Measurements from ENCODE around the gene FAM81A. TPM values are rescaled to one million over a fixed set of nuclear protein-coding genes. Genes with fewer than 3 reads are reported as not detected.
"Not testable (repeated sequence)": the region's sequence is repeated elsewhere in the genome, so short reads cannot be mapped to it uniquely, and the experiment has no call there.

FAM81A gene
- total RNA-seq, 6 experiments from 2014 or later, result 0.18 TPM; not detected in 5

- intact Hi-C loops (cut with DNase I), result no loop called here
- Histone ChIP-seq H3K36me3 (no peaks in the 10 kb centered on the region), H3K9me3 (no peaks in the 10 kb centered on the region), H3K27me3 (no peaks in the 10 kb centered on the region), H3K4me1 (no peaks in the 10 kb centered on the region), H3K27ac (no peak overlapping the region), H3K4me3 (no peak overlapping the region)
- WGBS (ENCODE audit: insufficient coverage, low coverage, low lambda C conversion rate, missing lambda C conversion rate), result 69% methylated on average over 3 of the region's 3 CpGs
- ATAC-seq (no peak), DNase-seq (no peak)
- no peak for TF ChIP-seq CTCF (IDR thresholded peaks at IDR 0.05)
- TF ChIP-seq POLR2A (IDR thresholded peaks at IDR 0.05), result no peak
Observed at GRCh38 chr15:59519329-59519728, 81.3 kb downstream of the FAM81A start.

- Histone ChIP-seq H3K4me1 (no peaks in the 10 kb centered on the region), H3K9me3 (no peaks in the 10 kb centered on the region), H3K4me3 (no peak overlapping the region), H3K27me3 (no peaks in the 10 kb centered on the region), H3K36me3 (no peaks in the 10 kb centered on the region), H3K27ac (no peak overlapping the region)
- intact Hi-C loops (cut with DNase I), result no loop called here
- DNase-seq (no peak), ATAC-seq (no peak)
- 72% methylated on average over 5 of the region's 5 CpGs for WGBS (ENCODE audit: insufficient coverage, low coverage, low lambda C conversion rate, missing lambda C conversion rate)
- TF ChIP-seq POLR2A (IDR thresholded peaks at IDR 0.05) (no peak), CTCF (IDR thresholded peaks at IDR 0.05) (no peak)
Observed at GRCh38 chr15:59521443-59521842, 83.5 kb downstream of the FAM81A start.

- ATAC-seq, result no peak
- H3K4me3 ChIP-seq, result no peak overlapping the region
- no peaks in the 10 kb centered on the region for H3K9me3 ChIP-seq
- no peaks in the 10 kb centered on the region for H3K27me3 ChIP-seq
- WGBS (ENCODE audit: insufficient coverage, low coverage, low lambda C conversion rate, missing lambda C conversion rate), result 78% methylated on average over 11 of the region's 15 CpGs
- H3K27ac ChIP-seq, result no peak overlapping the region
- TF ChIP-seq POLR2A (IDR thresholded peaks at IDR 0.05), result no peak
- no peak for TF ChIP-seq CTCF (IDR thresholded peaks at IDR 0.05)
- H3K4me1 ChIP-seq, result no peaks in the 10 kb centered on the region
- DNase-seq, result no peak
- H3K36me3 ChIP-seq, result no peaks in the 10 kb centered on the region
- intact Hi-C loops (cut with DNase I), result no loop called here
Observed at GRCh38 chr15:59522988-59523461, 85.0 kb downstream of the FAM81A start.

GRCh38 chr15:59523702-59524101, 85.7 kb downstream of the FAM81A start:
- TF ChIP-seq POLR2A (IDR thresholded peaks at IDR 0.05) (no peak), CTCF (IDR thresholded peaks at IDR 0.05) (no peak)
- DNase-seq (no peak), ATAC-seq (no peak)
- WGBS (ENCODE audit: insufficient coverage, low coverage, low lambda C conversion rate, missing lambda C conversion rate), result 67% methylated on average over 4 of the region's 6 CpGs
- intact Hi-C loops (cut with DNase I), result no loop called here
- H3K9me3 ChIP-seq, result no peaks in the 10 kb centered on the region
- no peaks in the 10 kb centered on the region for H3K4me1 ChIP-seq
- no peaks in the 10 kb centered on the region for H3K36me3 ChIP-seq
- no peak overlapping the region for H3K27ac ChIP-seq
- H3K27me3 ChIP-seq, result no peaks in the 10 kb centered on the region
- H3K4me3 ChIP-seq, result no peak overlapping the region

GRCh38 chr15:59524331-59524731, 86.3 kb downstream of the FAM81A start:
- ATAC-seq (peak; percentile 45 to 67 (median 60)), DNase-seq (no peak)
- no peaks in the 10 kb centered on the region for H3K9me3 ChIP-seq
- intact Hi-C loops (cut with DNase I), result no loop called here
- no peaks in the 10 kb centered on the region for H3K36me3 ChIP-seq
- H3K4me1 ChIP-seq, result no peaks in the 10 kb centered on the region
- no peak overlapping the region for H3K4me3 ChIP-seq
- H3K27ac ChIP-seq, result no peak overlapping the region
- 31% methylated on average over 4 of the region's 5 CpGs for WGBS (ENCODE audit: insufficient coverage, low coverage, low lambda C conversion rate, missing lambda C conversion rate)
- H3K27me3 ChIP-seq, result no peaks in the 10 kb centered on the region
- TF ChIP-seq CTCF (IDR thresholded peaks at IDR 0.05) (no peak), POLR2A (IDR thresholded peaks at IDR 0.05) (no peak)

- H3K4me1 ChIP-seq; intact Hi-C loops (cut with DNase I); H3K4me3 ChIP-seq; H3K27ac ChIP-seq; ATAC-seq; H3K36me3 ChIP-seq; H3K27me3 ChIP-seq; H3K9me3 ChIP-seq: not testable (repeated sequence)
- WGBS (ENCODE audit: insufficient coverage, low coverage, low lambda C conversion rate, missing lambda C conversion rate), result 76% methylated on average over 4 of the region's 6 CpGs
- peak in 1 of 3 donors; percentile 21 for DNase-seq
Observed at GRCh38 chr15:59526466-59526865, 88.5 kb downstream of the FAM81A start.
